Activated naive CD4-positive, alpha-beta T cell treated with anti-CD3 and anti-CD28 coated beads for 36 hours (primary cell): ENCODE results near the gene CNTNAP3B. TPM values are rescaled to one million over a fixed set of nuclear protein-coding genes. Genes with fewer than 3 reads are reported as not detected.
"Not testable (repeated sequence)": the region's sequence is repeated elsewhere in the genome, so short reads cannot be mapped to it uniquely, and the experiment has no call there.

Experiments used
- CTCF ChIA-PET: fragments of 350-600 bp; sonication (Branson Sonifier 250); formaldehyde crosslinking; loops from one replicate; lab custom pipeline; 2021; ENCODE audit warnings: antibody characterized with exemption; lab: Charles Lee
- DNase-seq: peaks from one replicate; pipeline ENCODE4 v3.0.0-alpha.2; 2020
- H3K27ac Mint-ChIP-seq: one replicate; pipeline ENCODE4 v1.8.0; 2021; ENCODE audit warnings: mild to moderate bottlenecking, mixed read lengths
- H3K27me3 Mint-ChIP-seq: one replicate; pipeline ENCODE4 v1.8.0; 2021; ENCODE audit warnings: low read depth, mixed read lengths
- H3K36me3 Mint-ChIP-seq: one replicate; pipeline ENCODE4 v1.8.0; 2021; ENCODE audit warnings: low read depth, mixed read lengths
- H3K4me1 Mint-ChIP-seq: one replicate; pipeline ENCODE4 v1.8.0; 2021; ENCODE audit warnings: low read depth, mixed read lengths
- H3K4me3 Mint-ChIP-seq: one replicate; pipeline ENCODE4 v1.8.0; 2021; ENCODE audit warnings: mild to moderate bottlenecking, moderate library complexity, mixed read lengths
- H3K9me3 Mint-ChIP-seq: one replicate; pipeline ENCODE4 v1.8.0; 2021; ENCODE audit warnings: mixed read lengths
- intact Hi-C: fragments of 100-400 bp; cut with micrococcal nuclease; formaldehyde crosslinking; loops from one replicate; pipeline ENCODE4 v1.15.1; 2023
- total RNA-seq, 2 experiments: library from RNA; stranded (reverse); gene quantifications; one replicate each; pipeline ENCODE4 v1.2.3, GENCODE V29; 2021

The CNTNAP3B gene
- total RNA-seq, 2 experiments from 2014 or later: not detected

GRCh38 chr9:41935727-41936126 lies 193.5 kb downstream of the CNTNAP3B start:
- DNase-seq, intact Hi-C loops, H3K9me3 Mint-ChIP-seq, CTCF ChIA-PET, H3K36me3 Mint-ChIP-seq, H3K4me1 Mint-ChIP-seq, H3K4me3 Mint-ChIP-seq, H3K27me3 Mint-ChIP-seq, H3K27ac Mint-ChIP-seq: not testable (repeated sequence)

DNA sequence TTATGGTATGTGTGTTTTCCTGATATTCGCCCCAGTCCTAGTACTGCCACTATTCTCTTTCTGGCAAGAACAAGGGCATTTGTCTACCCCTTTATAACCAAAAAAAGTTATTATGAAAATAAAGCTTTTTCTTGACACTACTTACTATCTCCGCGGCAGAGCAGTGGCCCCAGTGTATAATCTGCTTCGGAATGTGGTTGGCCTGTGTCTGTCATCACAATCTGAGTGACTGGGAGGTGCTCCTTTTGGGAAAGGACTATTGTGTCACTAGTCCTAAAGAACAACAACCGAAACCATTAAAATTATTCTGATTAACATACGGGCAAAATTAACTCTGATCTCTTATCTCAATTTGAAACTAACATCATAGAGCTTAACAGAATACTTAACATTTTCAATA lies 200.1 kb downstream of the CNTNAP3B start:
- H3K36me3 Mint-ChIP-seq, H3K4me1 Mint-ChIP-seq, H3K4me3 Mint-ChIP-seq, H3K27me3 Mint-ChIP-seq, H3K27ac Mint-ChIP-seq, intact Hi-C loops, CTCF ChIA-PET, H3K9me3 Mint-ChIP-seq, DNase-seq: not testable (repeated sequence)

DNA sequence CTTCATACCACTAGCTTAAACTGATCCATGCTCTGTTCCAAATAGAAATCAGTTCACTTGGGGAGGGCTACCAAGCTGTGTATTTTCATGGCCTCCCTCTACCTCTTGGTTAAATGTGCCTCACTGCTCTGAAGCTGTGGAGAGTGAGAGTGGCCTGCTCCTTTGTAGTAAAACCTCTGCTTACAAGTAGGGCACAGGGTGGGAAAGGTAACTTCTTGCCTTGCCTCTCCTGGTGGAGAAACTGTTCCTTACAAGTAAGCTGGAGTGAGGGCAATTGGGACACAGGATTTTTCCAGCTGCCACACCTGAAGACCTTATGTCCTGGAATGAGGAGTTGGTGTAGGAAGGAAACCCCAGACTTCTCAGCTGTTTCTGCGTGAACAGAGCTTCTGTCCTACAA lies 211.9 kb downstream of the CNTNAP3B start:
- CTCF ChIA-PET, H3K27me3 Mint-ChIP-seq, H3K27ac Mint-ChIP-seq, H3K9me3 Mint-ChIP-seq, H3K4me1 Mint-ChIP-seq, intact Hi-C loops, H3K4me3 Mint-ChIP-seq, DNase-seq, H3K36me3 Mint-ChIP-seq: not testable (repeated sequence)

DNA sequence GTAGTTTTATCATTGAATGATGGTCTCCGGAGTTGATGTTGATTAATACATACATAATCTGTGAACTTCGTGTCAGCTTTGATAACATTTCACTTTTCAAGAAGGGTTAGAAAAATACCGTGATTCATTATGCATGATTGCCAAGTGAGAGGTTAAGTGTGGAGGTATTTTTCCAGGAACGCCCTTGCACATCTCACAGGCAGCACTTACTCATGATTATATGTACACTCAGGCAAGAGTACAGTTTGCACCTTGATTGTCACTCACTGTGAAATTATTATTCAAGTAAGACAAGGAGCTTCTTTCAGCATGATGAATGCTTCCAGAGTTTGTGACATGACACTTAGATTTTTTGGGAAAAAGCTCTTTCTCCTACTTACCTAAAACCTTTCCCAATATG lies 223.7 kb downstream of the CNTNAP3B start:
- CTCF ChIA-PET, H3K9me3 Mint-ChIP-seq, H3K4me1 Mint-ChIP-seq, intact Hi-C loops, H3K4me3 Mint-ChIP-seq, DNase-seq, H3K27me3 Mint-ChIP-seq, H3K27ac Mint-ChIP-seq, H3K36me3 Mint-ChIP-seq: not testable (repeated sequence)

DNA sequence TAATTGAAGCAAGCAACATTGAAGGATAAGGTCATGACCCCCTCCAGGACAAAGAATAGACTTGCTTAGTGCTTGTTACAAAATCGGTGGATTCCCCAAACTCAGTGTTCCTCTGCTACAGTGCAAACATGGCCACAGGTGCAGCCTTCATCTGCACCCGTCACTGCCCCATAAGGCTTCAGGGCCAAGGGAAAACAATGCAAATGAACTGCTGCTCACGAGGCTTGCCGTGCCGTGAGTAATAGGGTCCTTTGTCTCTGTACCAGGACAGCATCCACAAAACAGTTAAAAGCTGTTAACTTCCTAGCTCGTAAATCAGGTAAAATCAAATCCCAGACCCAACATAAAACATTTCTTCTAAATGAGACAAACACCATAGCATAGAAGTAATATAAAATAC lies 226.5 kb downstream of the CNTNAP3B start:
- H3K27me3 Mint-ChIP-seq, intact Hi-C loops, CTCF ChIA-PET, H3K27ac Mint-ChIP-seq, H3K9me3 Mint-ChIP-seq, H3K4me3 Mint-ChIP-seq, DNase-seq, H3K36me3 Mint-ChIP-seq, H3K4me1 Mint-ChIP-seq: not testable (repeated sequence)

GRCh38 chr9:41898720-41899343 lies 230.4 kb downstream of the CNTNAP3B start:
- DNase-seq, H3K27me3 Mint-ChIP-seq, intact Hi-C loops, CTCF ChIA-PET, H3K36me3 Mint-ChIP-seq, H3K9me3 Mint-ChIP-seq, H3K4me1 Mint-ChIP-seq, H3K27ac Mint-ChIP-seq, H3K4me3 Mint-ChIP-seq: not testable (repeated sequence)

GRCh38 chr9:41874557-41874956 lies 254.7 kb downstream of the CNTNAP3B start:
- H3K4me1 Mint-ChIP-seq, H3K9me3 Mint-ChIP-seq, H3K27ac Mint-ChIP-seq, H3K36me3 Mint-ChIP-seq, H3K4me3 Mint-ChIP-seq, CTCF ChIA-PET, H3K27me3 Mint-ChIP-seq, intact Hi-C loops, DNase-seq: not testable (repeated sequence)

DNA sequence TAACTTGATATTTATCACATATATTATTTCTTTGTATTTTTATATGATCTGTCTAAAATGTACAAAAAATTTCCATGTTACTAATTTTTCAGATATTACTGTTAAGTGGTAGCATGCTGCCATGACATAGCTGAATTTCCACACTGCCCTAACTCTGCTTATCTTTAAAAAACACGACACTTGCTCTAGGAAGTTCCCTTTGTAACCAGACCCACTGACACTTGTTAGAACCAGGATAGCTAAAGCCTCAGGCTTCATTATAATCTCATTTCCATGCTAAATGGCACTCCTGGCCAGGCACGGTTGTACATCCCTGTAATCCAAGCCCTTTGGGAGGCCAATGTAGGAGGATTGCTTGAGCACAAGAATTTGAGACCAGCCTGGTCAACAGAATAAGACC lies 273.8 kb downstream of the CNTNAP3B start:
- H3K4me3 Mint-ChIP-seq, intact Hi-C loops, H3K36me3 Mint-ChIP-seq, H3K9me3 Mint-ChIP-seq, H3K27ac Mint-ChIP-seq, CTCF ChIA-PET, DNase-seq, H3K27me3 Mint-ChIP-seq, H3K4me1 Mint-ChIP-seq: not testable (repeated sequence)

GRCh38 chr9:41851848-41852740 lies 277.1 kb downstream of the CNTNAP3B start:
- H3K27me3 Mint-ChIP-seq, CTCF ChIA-PET, H3K4me3 Mint-ChIP-seq, H3K27ac Mint-ChIP-seq, DNase-seq, H3K4me1 Mint-ChIP-seq, H3K36me3 Mint-ChIP-seq, intact Hi-C loops, H3K9me3 Mint-ChIP-seq: not testable (repeated sequence)

GRCh38 chr9:41847829-41848228 lies 281.4 kb downstream of the CNTNAP3B start:
- H3K4me1 Mint-ChIP-seq, intact Hi-C loops, CTCF ChIA-PET: not testable (repeated sequence)

More at GRCh38 chr9:41847829-41848228, 281.4 kb downstream of the CNTNAP3B start:
- not testable (repeated sequence) for H3K4me3 Mint-ChIP-seq, H3K27me3 Mint-ChIP-seq, H3K36me3 Mint-ChIP-seq, H3K27ac Mint-ChIP-seq, H3K9me3 Mint-ChIP-seq, DNase-seq

Other genes starting within 250 kb of the CNTNAP3B start
- gene SPATA31A6, start 54.2 kb upstream of the CNTNAP3B start, total RNA-seq: not detected